BLaER1 (cell line): ENCODE results near the gene CHCT1.

Experiments used
- H3K27ac ChIP-seq: shearing (Covaris generic); formaldehyde crosslinking; 2 replicates; pipeline ENCODE4 v1.8.1; 2022
- H3K27me3 ChIP-seq: shearing (Covaris generic); formaldehyde crosslinking; 2 replicates; pipeline ENCODE4 v1.8.1; 2022
- H3K36me3 ChIP-seq: shearing (Covaris generic); formaldehyde crosslinking; 2 replicates; pipeline ENCODE4 v1.8.1; 2022
- H3K4me1 ChIP-seq: shearing (Covaris generic); formaldehyde crosslinking; 2 replicates; pipeline ENCODE4 v1.8.1; 2022
- H3K4me2 ChIP-seq: shearing (Covaris generic); formaldehyde crosslinking; 2 replicates; pipeline ENCODE4 v1.8.1; 2022
- H3K4me3 ChIP-seq: shearing (Covaris generic); formaldehyde crosslinking; 2 replicates; pipeline ENCODE4 v1.8.1; 2022
- H3K9ac ChIP-seq: shearing (Covaris generic); formaldehyde crosslinking; 2 replicates; pipeline ENCODE4 v1.8.1; 2022
- H3K9me3 ChIP-seq: shearing (Covaris generic); formaldehyde crosslinking; 2 replicates; pipeline ENCODE4 v1.8.1; 2022
- H4K20me1 ChIP-seq: shearing (Covaris generic); formaldehyde crosslinking; 2 replicates; pipeline ENCODE4 v1.8.1; 2022
- Cebpa-rat ChIP-seq: shearing (Covaris generic); IDR thresholded peaks from 2 replicates; pipeline ENCODE4 v1.8.1; 2022

CHCT1 gene

GRCh38 chr17:60390186-60390585 is 32.1 kb upstream of the CHCT1 start:
- H3K4me1 ChIP-seq: peaks cover 50% of the 10 kb centered on the region
- H4K20me1 ChIP-seq: peaks cover 56% of the 10 kb centered on the region
- H3K4me2 ChIP-seq: peak overlapping the region; percentile 80
- H3K9ac ChIP-seq: peak overlapping the region; percentile 94; the same call in 1 of the 2 replicates
- H3K27ac ChIP-seq: no peak overlapping the region
- TF ChIP-seq Cebpa-rat: no peak
- no peaks in the 10 kb centered on the region for H3K9me3 ChIP-seq
- 0 out of 2 replicates have a peak, but pooled peaks cover 4% of the 10 kb centered on the region for H3K36me3 ChIP-seq
- H3K27me3 ChIP-seq: no peaks in the 10 kb centered on the region
- H3K4me3 ChIP-seq: peak overlapping the region; percentile 93

GRCh38 chr17:60390925-60391470 is 31.3 kb upstream of the CHCT1 start:
- Histone ChIP-seq H3K4me2 (peak overlapping the region; percentile 80), H3K27ac (peak overlapping the region; percentile 92), H4K20me1 (peaks cover 48% of the 10 kb centered on the region), H3K27me3 (no peaks in the 10 kb centered on the region), H3K9me3 (no peaks in the 10 kb centered on the region), H3K36me3 (no peaks in the 10 kb centered on the region), H3K4me3 (peak overlapping the region; percentile 93), H3K4me1 (peaks cover 48% of the 10 kb centered on the region), H3K9ac (peak overlapping the region; percentile 94)
- no peak for TF ChIP-seq Cebpa-rat

- Histone ChIP-seq H3K4me2 (peak overlapping the region; percentile 80), H3K36me3 (no peaks in the 10 kb centered on the region), H4K20me1 (peaks cover 42% of the 10 kb centered on the region), H3K9ac (peak overlapping the region; percentile 94), H3K27me3 (no peaks in the 10 kb centered on the region), H3K9me3 (no peaks in the 10 kb centered on the region), H3K4me1 (peaks cover 46% of the 10 kb centered on the region), H3K4me3 (peak overlapping the region; percentile 93), H3K27ac (peak overlapping the region; percentile 92)
- TF ChIP-seq Cebpa-rat: no peak
These were observed 30.7 kb upstream of the CHCT1 start for GRCh38 chr17:60391471-60392041.

- Histone ChIP-seq H3K4me2 (peak within 1 kb of the TSS; percentile 87), H3K4me3 (peak within 1 kb of the TSS; percentile 93), H3K9me3 (no peaks in the 10 kb centered on the region), H4K20me1 (peaks cover 35% of the 10 kb centered on the region), H3K9ac (peak within 1 kb of the TSS; percentile 94), H3K27me3 (no peaks in the 10 kb centered on the region), H3K4me1 (peaks cover 50% of the 10 kb centered on the region), H3K36me3 (no peaks in the 10 kb centered on the region), H3K27ac (peak within 1 kb of the TSS; percentile 92)
- TF ChIP-seq Cebpa-rat: no peak
These were observed 30.0 kb upstream of the CHCT1 start, which contains the start of gene USP32 for GRCh38 chr17:60392042-60392844. Gene USP32, minus strand, starts transcription at chr17:60392133. Its CDS starts 194 bp downstream, at chr17:60391939.

GRCh38 chr17:60392845-60393702 is 29.2 kb upstream of the CHCT1 start:
- H3K4me3 ChIP-seq: peak overlapping the region; percentile 93
- H3K4me1 ChIP-seq: peaks cover 58% of the 10 kb centered on the region
- no peaks in the 10 kb centered on the region for H3K36me3 ChIP-seq
- TF ChIP-seq Cebpa-rat: no peak
- H4K20me1 ChIP-seq: peaks cover 27% of the 10 kb centered on the region
- H3K27ac ChIP-seq: peak overlapping the region; percentile 88
- H3K9ac ChIP-seq: peak overlapping the region; percentile 94
- H3K27me3 ChIP-seq: no peaks in the 10 kb centered on the region
- H3K9me3 ChIP-seq: no peaks in the 10 kb centered on the region
- peak overlapping the region; percentile 87 for H3K4me2 ChIP-seq

GRCh38 chr17:60393840-60394723 is 28.2 kb upstream of the CHCT1 start:
- H3K4me3 ChIP-seq: no peak overlapping the region
- H3K9me3 ChIP-seq: no peaks in the 10 kb centered on the region
- no peak overlapping the region for H3K4me2 ChIP-seq
- H3K36me3 ChIP-seq: no peaks in the 10 kb centered on the region
- no peak overlapping the region for H3K9ac ChIP-seq
- peaks cover 58% of the 10 kb centered on the region for H3K4me1 ChIP-seq
- H3K27me3 ChIP-seq: no peaks in the 10 kb centered on the region
- TF ChIP-seq Cebpa-rat: no peak
- H4K20me1 ChIP-seq: peaks cover 17% of the 10 kb centered on the region
- H3K27ac ChIP-seq: no peak overlapping the region

GRCh38 chr17:60395508-60396065 is 26.7 kb upstream of the CHCT1 start:
- no peaks in the 10 kb centered on the region for H3K9me3 ChIP-seq
- no peaks in the 10 kb centered on the region for H3K36me3 ChIP-seq
- H4K20me1 ChIP-seq: peaks cover 2% of the 10 kb centered on the region
- no peak overlapping the region for H3K9ac ChIP-seq
- H3K4me2 ChIP-seq: no peak overlapping the region
- peaks cover 46% of the 10 kb centered on the region for H3K4me1 ChIP-seq
- no peak overlapping the region for H3K27ac ChIP-seq
- no peak overlapping the region for H3K4me3 ChIP-seq
- H3K27me3 ChIP-seq: no peaks in the 10 kb centered on the region
- TF ChIP-seq Cebpa-rat: no peak

GRCh38 chr17:60396412-60396811 is 25.9 kb upstream of the CHCT1 start:
- Histone ChIP-seq H3K9me3 (no peaks in the 10 kb centered on the region), H3K27me3 (no peaks in the 10 kb centered on the region), H4K20me1 (no peaks in the 10 kb centered on the region), H3K4me1 (peaks cover 40% of the 10 kb centered on the region), H3K9ac (no peak overlapping the region), H3K4me2 (0 out of 2 replicates have a peak overlapping the region, but pooled peaks have one; percentile 81), H3K27ac (no peak overlapping the region), H3K4me3 (no peak overlapping the region), H3K36me3 (no peaks in the 10 kb centered on the region)
- TF ChIP-seq Cebpa-rat: no peak
